IMR-90 (cell line): ENCODE data around the gene FOXK2. TPM values are rescaled to one million over a fixed set of nuclear protein-coding genes. Genes with fewer than 3 reads are reported as not detected.
A peak's percentile ranks its signal among the peaks of the same experiment; 100 is the strongest.

ENCODE experiments used
- ATAC-seq: fragments of 200-7000 bp; cut with Tn5 transposase; 2 replicates; pipeline ENCODE4 v1.9.1; 2020; ENCODE audit warnings: low read depth, mild to moderate bottlenecking, moderate library complexity
- BruUV-seq: library from RNA; stranded (reverse); fragments of 400-500 nt; replicated peaks from 2 replicates; lab custom pipeline; 2021; lab: Mats Ljungman, UMichigan
- CTCF ChIA-PET: fragments of 300-600 bp; formaldehyde crosslinking; extraction: SDS; loops from one replicate; lab custom pipeline; 2021; ENCODE audit warnings: antibody characterized with exemption; lab: Yijun Ruan, JAX
- POLR2A ChIA-PET: fragments of 300-600 bp; sonication (Branson Sonifier 250); formaldehyde crosslinking; loops from one replicate; lab custom pipeline; 2022; ENCODE audit warnings: antibody characterized with exemption; ENCODE audit not compliant: unreplicated experiment; lab: Charles Lee
- DNase-seq: peaks from one replicate; pipeline ENCODE4 v3.0.0; 2013
- H2AFZ ChIP-seq: replicated peaks from 2 replicates; pipeline ENCODE3; 2013; ENCODE audit warnings: low read length, mild to moderate bottlenecking; ENCODE audit not compliant: poor library complexity
- H2AK5ac ChIP-seq: 2 replicates; pipeline ENCODE4 v1.6.1; 2013; ENCODE audit warnings: low read depth, low read length, inconsistent platforms
- H2AK9ac ChIP-seq: replicated peaks from 2 replicates; pipeline ENCODE3; 2013; ENCODE audit warnings: mild to moderate bottlenecking, low read depth, low read length, moderate library complexity; ENCODE audit not compliant: poor library complexity
- H2BK120ac ChIP-seq: 2 replicates; pipeline ENCODE4 v1.6.1; 2013; ENCODE audit warnings: low read depth, low read length, inconsistent platforms
- H2BK15ac ChIP-seq: 3 replicates; pipeline ENCODE4 v1.6.1; 2013; ENCODE audit warnings: low read depth, low read length, inconsistent platforms
- H2BK20ac ChIP-seq: 2 replicates; pipeline ENCODE4 v1.6.1; 2013; ENCODE audit warnings: low read depth, mild to moderate bottlenecking, inconsistent platforms, low read length, moderate library complexity
- H2BK5ac ChIP-seq: 2 replicates; pipeline ENCODE4 v1.6.1; 2013; ENCODE audit warnings: mild to moderate bottlenecking, low read depth, low read length, inconsistent platforms; ENCODE audit not compliant: poor library complexity, severe bottlenecking
- H3K14ac ChIP-seq: replicated peaks from 2 replicates; pipeline ENCODE4 v1.6.1; 2013; ENCODE audit warnings: low read depth, low read length, inconsistent platforms
- H3K18ac ChIP-seq: 2 replicates; pipeline ENCODE4 v1.6.1; 2013; ENCODE audit warnings: low read depth, low read length, control low read depth
- H3K23ac ChIP-seq: 2 replicates; pipeline ENCODE4 v1.6.1; 2013; ENCODE audit warnings: low read depth, low read length, inconsistent platforms
- H3K27ac ChIP-seq: 2 replicates; pipeline ENCODE4 v1.5.1; 2013; ENCODE audit warnings: mild to moderate bottlenecking, control low read depth, low read length; ENCODE audit not compliant: insufficient read depth
- H3K27me3 ChIP-seq: 2 replicates; pipeline ENCODE4 v1.6.1; 2013; ENCODE audit warnings: low read length; ENCODE audit not compliant: control insufficient read depth, insufficient read depth
- H3K36me3 ChIP-seq: 2 replicates; pipeline ENCODE4 v1.6.1; 2013; ENCODE audit warnings: low read length, mixed read lengths; ENCODE audit not compliant: control insufficient read depth, insufficient read depth
- H3K4ac ChIP-seq: 2 replicates; pipeline ENCODE4 v1.6.1; 2013; ENCODE audit warnings: low read depth, low read length, inconsistent platforms
- H3K4me1 ChIP-seq: 2 replicates; pipeline ENCODE4 v1.6.1; 2013; ENCODE audit warnings: low read length, mixed read lengths; ENCODE audit not compliant: control insufficient read depth, insufficient read depth
- H3K4me2 ChIP-seq: 2 replicates; pipeline ENCODE4 v1.6.1; 2013; ENCODE audit warnings: low read depth, mild to moderate bottlenecking, control low read depth, low read length, moderate library complexity
- H3K4me3 ChIP-seq: 2 replicates; pipeline ENCODE4 v1.5.1; 2013; ENCODE audit warnings: low read depth, mild to moderate bottlenecking, control low read depth, low read length, moderate library complexity; ENCODE audit not compliant: insufficient read depth
- H3K56ac ChIP-seq: 2 replicates; pipeline ENCODE4 v1.6.1; 2013; ENCODE audit warnings: low read length, inconsistent platforms; ENCODE audit not compliant: insufficient read depth; ENCODE audit errors: extremely low read depth
- H3K79me1 ChIP-seq, 2 experiments: 2 replicates each; pipeline ENCODE4 v1.6.1; 2013; ENCODE audit warnings: low read length in 2 of 2, inconsistent platforms in 1 of 2, low read depth in 1 of 2
- H3K9ac ChIP-seq: 2 replicates; pipeline ENCODE4 v1.6.1; 2013; ENCODE audit warnings: low read depth, low read length, control low read depth
- H3K9me1 ChIP-seq: 2 replicates; pipeline ENCODE4 v1.6.1; 2013; ENCODE audit warnings: low read length, inconsistent platforms; ENCODE audit not compliant: insufficient read depth
- H3K9me3 ChIP-seq: 2 replicates; pipeline ENCODE4 v1.6.1; 2013; ENCODE audit warnings: low read length; ENCODE audit not compliant: control insufficient read depth, insufficient read depth
- H4K20me1 ChIP-seq: 2 replicates; pipeline ENCODE4 v1.6.1; 2013; ENCODE audit warnings: low read length, inconsistent platforms; ENCODE audit not compliant: insufficient read depth
- H4K5ac ChIP-seq: 2 replicates; pipeline ENCODE4 v1.6.1; 2013; ENCODE audit warnings: mild to moderate bottlenecking, low read depth, low read length, control low read depth
- H4K8ac ChIP-seq, 2 experiments: 2 replicates each; pipeline ENCODE4 v1.6.1; 2013; ENCODE audit warnings: low read depth in 2 of 2, low read length in 2 of 2, control low read depth in 1 of 2, inconsistent platforms in 1 of 2
- H4K91ac ChIP-seq: 2 replicates; pipeline ENCODE4 v1.6.1; 2013; ENCODE audit warnings: low read depth, low read length, inconsistent platforms; ENCODE audit not compliant: insufficient read depth
- CEBPB ChIP-seq: IDR thresholded peaks from 2 replicates; pipeline ENCODE4 v1.6.1; 2012; ENCODE audit warnings: low read depth, low read length, improper control_type of control experiment
- CHD1 ChIP-seq: IDR thresholded peaks from 2 replicates; pipeline ENCODE4 v1.6.1; 2012; ENCODE audit warnings: low read depth, low read length, improper control_type of control experiment
- CTCF ChIP-seq: conservative IDR thresholded peaks from 2 replicates; pipeline ENCODE4 v1.5.1; 2012; ENCODE audit warnings: mild to moderate bottlenecking, low read depth, low read length, improper control_type of control experiment
- ELK1 ChIP-seq: fragments of 150-350 bp; IDR thresholded peaks from 2 replicates; pipeline ENCODE4 v1.6.1; 2016; ENCODE audit warnings: low read depth, mild to moderate bottlenecking, low read length, moderate library complexity, borderline replicate concordance
- FOS ChIP-seq: fragments of 150-350 bp; IDR thresholded peaks from 2 replicates; pipeline ENCODE4 v1.6.1; 2016; ENCODE audit warnings: low read depth, low read length
- MAZ ChIP-seq: IDR thresholded peaks from 2 replicates; pipeline ENCODE4 v1.6.1; 2012; ENCODE audit warnings: low read depth, mild to moderate bottlenecking, low read length, improper control_type of control experiment, moderate library complexity, borderline replicate concordance
- NFE2L2 ChIP-seq: fragments of 150-350 bp; IDR thresholded peaks from 2 replicates; pipeline ENCODE4 v1.6.1; 2016; ENCODE audit warnings: low read depth, mild to moderate bottlenecking, low read length
- POLR2A ChIP-seq: IDR thresholded peaks from 2 replicates; pipeline ENCODE4 v1.6.1; 2012; ENCODE audit warnings: mild to moderate bottlenecking, low read depth, low read length
- RCOR1 ChIP-seq: IDR thresholded peaks from 2 replicates; pipeline ENCODE4 v1.6.1; 2012; ENCODE audit warnings: mild to moderate bottlenecking, low read length, improper control_type of control experiment; ENCODE audit not compliant: insufficient replicate concordance
- SMC3 ChIP-seq: fragments of 150-350 bp; IDR thresholded peaks from 2 replicates; pipeline ENCODE4 v1.6.1; 2016; ENCODE audit warnings: low read depth, mild to moderate bottlenecking, antibody characterized with exemption, low read length, moderate library complexity
- USF2 ChIP-seq: fragments of 150-350 bp; IDR thresholded peaks from 2 replicates; pipeline ENCODE4 v1.6.1; 2017; ENCODE audit warnings: mild to moderate bottlenecking, antibody characterized with exemption, low read length, low read depth
- WGBS, 2 experiments: methylation state at CpG; one replicate each; pipeline versions ENCODE4 v1.1.5 to v1.1.7; 2013; ENCODE audit warnings: missing lambda C conversion rate in 2 of 2; ENCODE audit not compliant: insufficient read length in 1 of 2; ENCODE audit errors: extremely low coverage in 2 of 2; 5-methylcytosine and 5-hydroxymethylcytosine counted together
- dilution Hi-C: fragments of 300-500 bp; cut with HindIII; formaldehyde crosslinking; loops from one replicate; pipeline ENCODE4 v1.14.3; 2018; ENCODE audit warnings: low sequenced_read_pairs; ENCODE audit not compliant: unreplicated experiment
- in situ Hi-C: fragments of 300-500 bp; cut with MboI; formaldehyde crosslinking; loops from 3 replicates; pipeline ENCODE4 v1.14.3; 2019; ENCODE audit warnings: low sequenced_read_pairs, inconsistent platforms, mixed read lengths
- intact Hi-C: fragments of 100-400 bp; cut with micrococcal nuclease; formaldehyde crosslinking; loops from 2 replicates; pipeline ENCODE4 v1.10.0; 2022
- polyA plus RNA-seq, 3 experiments: library from polyadenylated mRNA; depleted of rRNA; stranded (reverse); fragments of >200 nt; gene quantifications; 2 replicates each; pipeline ENCODE4 v1.2.3, GENCODE V29; 2012; ENCODE audit warnings: low replicate concordance in 1 of 3
- total RNA-seq: library from RNA; depleted of rRNA; stranded (reverse); fragments of >200 nt; gene quantifications from 2 replicates; pipeline ENCODE4 v1.2.3, GENCODE V29; 2012

The FOXK2 gene
- total and polyA plus RNA-seq, 2 of the 4 experiments (the other 2 are of a cell fraction), result 12.5 to 20.0 TPM

GRCh38 chr17:82592767-82593589 lies 73.4 kb downstream of the FOXK2 start:
- H2AK9ac ChIP-seq, result peak overlapping the region; percentile 94
- no peak for TF ChIP-seq CEBPB
- no peak; the same call in 1 of the 2 replicates for TF ChIP-seq MAZ
- no peak for TF ChIP-seq FOS
- TF ChIP-seq CTCF, result no peak
- TF ChIP-seq SMC3, result no peak
- no peak for TF ChIP-seq USF2
- no peak for TF ChIP-seq CHD1
- TF ChIP-seq ELK1, result no peak
- no peak for TF ChIP-seq POLR2A
- no peak for TF ChIP-seq NFE2L2
- TF ChIP-seq RCOR1, result no peak
- peak overlapping the region; percentile 97 for H3K14ac ChIP-seq
- H2AFZ ChIP-seq, result peak overlapping the region; percentile 81
- H3K9me1 ChIP-seq, result peaks cover 4% of the 10 kb centered on the region; the same call in 1 of the 2 replicates
- peak; percentile 74 for DNase-seq
- H3K9me3 ChIP-seq, result no peaks in the 10 kb centered on the region
- no TSS peak for BruUV-seq
- H3K23ac ChIP-seq, result peak overlapping the region; percentile 91
- WGBS, 2 experiments, result 19% methylated on average over 23 of the region's 29 CpGs; no CpG with 5 or more reads in 1 of the 2 experiments
- CTCF ChIA-PET, result no interaction called here
- peak overlapping the region; percentile 51 for H3K4me3 ChIP-seq
- ATAC-seq, result peak; percentile 68
- H4K91ac ChIP-seq, result peak overlapping the region; percentile 83
- POLR2A ChIA-PET, result interaction anchor here (0.6 kb wide), 1 partner anchor 300 kb away, joined by 5 read pairs; no protein-coding TSS in a partner anchor
- peak overlapping the region; percentile 11; the same call in 1 of the 3 replicates for H2BK15ac ChIP-seq
- peak overlapping the region; percentile 79 for H4K5ac ChIP-seq
- H3K4me1 ChIP-seq, result peaks cover 8% of the 10 kb centered on the region
- peak overlapping the region; percentile 81 to 97 for H4K8ac ChIP-seq
- H3K79me1 ChIP-seq, result peaks cover 11 to 44% of the 10 kb centered on the region in 2 experiments
- peak overlapping the region; percentile 84 for H3K9ac ChIP-seq
- peak overlapping the region; percentile 90 for H3K4ac ChIP-seq
- peaks cover 12% of the 10 kb centered on the region for H4K20me1 ChIP-seq
- in situ Hi-C loops, result no loop called here
- no peak overlapping the region; the same call in 1 of the 2 replicates for H3K56ac ChIP-seq
- intact Hi-C loops, result no loop called here
- no peaks in the 10 kb centered on the region for H3K27me3 ChIP-seq
- dilution Hi-C loops, result no loop called here
- peak overlapping the region; percentile 30; the same call in 1 of the 2 replicates for H2BK120ac ChIP-seq
- peak overlapping the region; percentile 84 for H3K27ac ChIP-seq
- H3K36me3 ChIP-seq, result peaks cover 37% of the 10 kb centered on the region
- H3K18ac ChIP-seq, result peak overlapping the region; percentile 49
- H2BK5ac ChIP-seq, result peak overlapping the region; percentile 83
- peak overlapping the region; percentile 86 for H3K4me2 ChIP-seq
- H2AK5ac ChIP-seq, result peak overlapping the region; percentile 97
- H2BK20ac ChIP-seq, result no peak overlapping the region
